PC-9 (cell line): Measurements from ENCODE around the gene CLIC5. TPM values are rescaled to one million over a fixed set of nuclear protein-coding genes. Genes with fewer than 3 reads are reported as not detected.

Experiments
- BruUV-seq: library from RNA; stranded (reverse); fragments of 400-500 nt; replicated peaks from 2 replicates; lab custom pipeline; 2021; lab: Mats Ljungman, UMichigan
- CTCF ChIA-PET: fragments of 300-600 bp; sonication (Branson Sonifier 250); formaldehyde crosslinking; loops from one replicate; lab custom pipeline; 2022; ENCODE audit warnings: antibody characterized with exemption; lab: Charles Lee
- POLR2A ChIA-PET: fragments of 300-600 bp; sonication (Branson Sonifier 250); formaldehyde crosslinking; loops from one replicate; lab custom pipeline; 2022; ENCODE audit warnings: antibody characterized with exemption; ENCODE audit not compliant: unreplicated experiment; lab: Charles Lee
- DNase-seq, 2 experiments: peaks; one replicate each; pipeline versions ENCODE4 v3.0.0 to v3.0.0-alpha.2; 2015 to 2022; ENCODE audit warnings: mixed read lengths in 1 of 2
- H2AFZ ChIP-seq: fragments of 200-600 bp; sonication (generic); 2 replicates; pipeline ENCODE4 v1.8.1; 2017; ENCODE audit warnings: antibody characterized with exemption
- H3F3A ChIP-seq: fragments of 200-600 bp; sonication (generic); 2 replicates; pipeline ENCODE4 v1.8.1; 2017; ENCODE audit warnings: antibody characterized with exemption, mild to moderate bottlenecking, low read depth; ENCODE audit not compliant: insufficient read depth
- H3K27ac ChIP-seq: fragments of 200-600 bp; sonication (generic); 2 replicates; pipeline ENCODE4 v1.6.1; 2016; ENCODE audit warnings: mixed run types
- H3K27me3 ChIP-seq: fragments of 200-600 bp; sonication (generic); 2 replicates; pipeline ENCODE4 v1.6.1; 2016; ENCODE audit warnings: low read depth, mixed run types; ENCODE audit not compliant: insufficient read depth
- H3K36me3 ChIP-seq: fragments of 200-600 bp; sonication (generic); 2 replicates; pipeline ENCODE4 v1.6.1; 2016; ENCODE audit warnings: low read depth, mixed run types
- H3K4me1 ChIP-seq: fragments of 200-600 bp; sonication (generic); replicated peaks from 2 replicates; pipeline ENCODE4 v1.6.1; 2016; ENCODE audit warnings: mixed run types; ENCODE audit not compliant: insufficient read depth
- H3K4me2 ChIP-seq: fragments of 200-600 bp; sonication (generic); 2 replicates; pipeline ENCODE4 v1.6.1; 2017; ENCODE audit warnings: mixed run types
- H3K4me3 ChIP-seq: fragments of 200-600 bp; sonication (generic); 2 replicates; pipeline ENCODE4 v1.6.1; 2016; ENCODE audit warnings: mixed run types
- H3K79me2 ChIP-seq: fragments of 200-600 bp; sonication (generic); 2 replicates; pipeline ENCODE4 v1.6.1; 2017; ENCODE audit warnings: low read depth, mixed run types
- H3K9me2 ChIP-seq: fragments of 200-600 bp; sonication (generic); 2 replicates; pipeline ENCODE4 v1.8.1; 2017; ENCODE audit warnings: mild to moderate bottlenecking; ENCODE audit not compliant: insufficient read depth
- H3K9me3 ChIP-seq: fragments of 200-600 bp; sonication (generic); 2 replicates; pipeline ENCODE4 v1.8.1; 2016; ENCODE audit warnings: low read depth; ENCODE audit not compliant: insufficient read depth
- H4K20me1 ChIP-seq: fragments of 200-600 bp; sonication (generic); 2 replicates; pipeline ENCODE4 v1.8.1; 2017; ENCODE audit not compliant: insufficient read depth
- EZH2 ChIP-seq: fragments of 200-600 bp; sonication (generic); IDR thresholded peaks from 2 replicates; pipeline ENCODE4 v1.8.0; 2017; ENCODE audit warnings: antibody characterized with exemption, low read depth
- intact Hi-C: fragments of 100-400 bp; cut with micrococcal nuclease; formaldehyde crosslinking; loops from one replicate; pipeline ENCODE4 v1.10.0; 2022; ENCODE audit not compliant: unreplicated experiment
- total RNA-seq: library from RNA; stranded (reverse); gene quantifications from 2 replicates; pipeline ENCODE4 v1.2.3, GENCODE V29; 2021
- TF ChIP-seq, protein P1 (sequence below): fragments of 200-600 bp; sonication (generic); conservative IDR thresholded peaks from 2 replicates; pipeline ENCODE4 v1.6.1; 2017; ENCODE audit warnings: mixed run types, antibody characterized with exemption, mild to moderate bottlenecking, moderate library complexity

CLIC5 gene
- total RNA-seq, 1 experiment from 2014 or later: 2.0 TPM

DNA sequence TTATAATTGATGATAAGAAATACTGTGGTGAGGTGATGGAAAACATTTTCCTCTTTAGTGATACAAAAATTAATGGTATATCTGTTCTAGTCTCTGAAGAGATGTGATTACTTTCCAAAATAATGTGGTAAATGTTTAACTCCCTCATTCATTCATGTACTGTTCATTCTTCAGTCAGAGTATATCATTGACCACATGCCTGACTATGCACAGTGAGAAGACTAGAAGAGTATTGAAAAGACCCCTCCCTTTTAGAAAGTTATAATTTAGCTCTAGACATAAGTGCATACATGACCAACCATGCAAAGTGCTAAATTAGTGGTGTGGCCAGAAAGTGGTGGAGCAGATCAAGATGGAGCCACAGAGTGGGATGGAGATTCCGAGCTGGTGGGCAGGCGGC, 133.0 kb downstream of the CLIC5 start:
- H3K27me3 ChIP-seq: no peaks in the 10 kb centered on the region
- no peaks in the 10 kb centered on the region for H3K9me2 ChIP-seq
- no peak for DNase-seq
- H3K36me3 ChIP-seq: no peaks in the 10 kb centered on the region
- ChIA-PET POLR2A (no interaction called here), CTCF (no interaction called here)
- intact Hi-C loops: no loop called here
- H3K79me2 ChIP-seq: no peaks in the 10 kb centered on the region
- no peak for TF ChIP-seq EZH2
- TF ChIP-seq, protein P1, sequence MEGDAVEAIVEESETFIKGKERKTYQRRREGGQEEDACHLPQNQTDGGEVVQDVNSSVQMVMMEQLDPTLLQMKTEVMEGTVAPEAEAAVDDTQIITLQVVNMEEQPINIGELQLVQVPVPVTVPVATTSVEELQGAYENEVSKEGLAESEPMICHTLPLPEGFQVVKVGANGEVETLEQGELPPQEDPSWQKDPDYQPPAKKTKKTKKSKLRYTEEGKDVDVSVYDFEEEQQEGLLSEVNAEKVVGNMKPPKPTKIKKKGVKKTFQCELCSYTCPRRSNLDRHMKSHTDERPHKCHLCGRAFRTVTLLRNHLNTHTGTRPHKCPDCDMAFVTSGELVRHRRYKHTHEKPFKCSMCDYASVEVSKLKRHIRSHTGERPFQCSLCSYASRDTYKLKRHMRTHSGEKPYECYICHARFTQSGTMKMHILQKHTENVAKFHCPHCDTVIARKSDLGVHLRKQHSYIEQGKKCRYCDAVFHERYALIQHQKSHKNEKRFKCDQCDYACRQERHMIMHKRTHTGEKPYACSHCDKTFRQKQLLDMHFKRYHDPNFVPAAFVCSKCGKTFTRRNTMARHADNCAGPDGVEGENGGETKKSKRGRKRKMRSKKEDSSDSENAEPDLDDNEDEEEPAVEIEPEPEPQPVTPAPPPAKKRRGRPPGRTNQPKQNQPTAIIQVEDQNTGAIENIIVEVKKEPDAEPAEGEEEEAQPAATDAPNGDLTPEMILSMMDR: no peak
- no peaks in the 10 kb centered on the region for H3F3A ChIP-seq
- BruUV-seq: no TSS peak
- no peak overlapping the region for H3K27ac ChIP-seq
- peaks cover 16% of the 10 kb centered on the region for H3K4me1 ChIP-seq
- H4K20me1 ChIP-seq: no peaks in the 10 kb centered on the region
- H2AFZ ChIP-seq: no peak overlapping the region
- H3K4me2 ChIP-seq: no peak overlapping the region
- H3K4me3 ChIP-seq: no peak overlapping the region
- no peaks in the 10 kb centered on the region for H3K9me3 ChIP-seq

DNA sequence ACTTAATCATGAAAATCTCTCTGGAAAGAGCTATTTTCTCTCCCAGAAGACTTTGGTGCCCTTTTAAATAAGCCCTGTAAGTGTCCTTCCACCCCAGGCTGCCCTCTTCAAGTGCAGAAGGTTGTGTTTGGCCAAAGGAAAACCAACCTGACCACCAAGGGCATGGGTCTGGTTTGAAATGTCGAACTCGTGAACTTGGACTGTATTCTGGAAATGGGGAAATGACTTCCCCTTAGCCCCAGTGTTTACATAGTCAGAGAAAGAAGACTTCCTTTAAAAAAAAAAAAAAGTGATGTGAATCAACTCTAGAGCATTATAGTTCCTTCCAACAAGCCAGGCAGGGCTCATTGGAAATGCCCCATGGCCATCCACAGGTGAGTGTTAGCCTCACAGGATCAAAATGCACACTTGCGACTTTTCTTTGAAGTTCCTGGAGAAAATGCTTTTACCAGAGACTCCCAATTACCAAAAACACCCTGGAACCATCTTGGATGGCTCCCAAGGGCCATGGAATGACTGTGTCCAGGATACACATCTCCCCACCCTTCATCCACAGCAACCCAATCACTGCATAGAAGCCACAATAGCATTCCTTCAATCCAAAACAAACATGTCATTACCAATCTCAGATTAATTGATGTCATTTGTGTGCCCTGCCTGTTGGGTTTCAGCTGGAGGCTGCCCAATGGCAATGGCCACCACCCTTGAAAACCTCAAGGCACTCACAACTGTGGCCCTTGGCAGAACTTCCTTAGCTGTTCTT, 133.8 kb downstream of the CLIC5 start:
- CTCF ChIA-PET: no interaction called here
- BruUV-seq: no TSS peak
- Histone ChIP-seq H2AFZ (no peak overlapping the region), H3F3A (no peaks in the 10 kb centered on the region), H3K4me3 (no peak overlapping the region), H3K9me2 (no peaks in the 10 kb centered on the region), H3K9me3 (no peaks in the 10 kb centered on the region), H4K20me1 (no peaks in the 10 kb centered on the region), H3K27ac (no peak overlapping the region), H3K27me3 (no peaks in the 10 kb centered on the region), H3K36me3 (no peaks in the 10 kb centered on the region), H3K79me2 (no peaks in the 10 kb centered on the region), H3K4me1 (peaks cover 16% of the 10 kb centered on the region), H3K4me2 (no peak overlapping the region)
- intact Hi-C loops: no loop called here
- POLR2A ChIA-PET: no interaction called here
- TF ChIP-seq, protein P1: no peak
- TF ChIP-seq EZH2: no peak
- DNase-seq: peak in 1 of 2 experiments; percentile 12

DNA sequence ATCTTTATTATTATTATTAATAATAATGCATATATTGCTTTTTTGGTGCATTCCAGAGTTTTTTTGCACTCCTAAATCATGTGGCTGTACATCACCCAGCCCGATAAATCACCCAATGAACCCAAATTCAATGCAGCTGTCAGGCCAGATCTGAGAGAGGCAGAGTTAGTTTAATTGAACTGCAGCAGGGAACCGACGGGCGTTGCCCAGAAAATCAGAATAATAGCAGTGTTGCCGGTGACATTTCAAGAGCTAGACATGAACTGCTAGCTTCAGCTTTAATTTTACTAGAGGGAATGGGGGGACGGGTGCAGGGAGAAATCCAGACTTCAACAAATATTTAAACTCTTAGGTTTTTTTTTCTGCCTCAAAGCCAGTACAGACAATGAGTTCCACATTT, 135.0 kb downstream of the CLIC5 start:
- Histone ChIP-seq H3K27me3 (no peaks in the 10 kb centered on the region), H3K9me2 (no peaks in the 10 kb centered on the region), H3F3A (no peaks in the 10 kb centered on the region), H3K4me3 (no peak overlapping the region), H3K4me1 (peaks cover 16% of the 10 kb centered on the region), H3K79me2 (no peaks in the 10 kb centered on the region), H2AFZ (no peak overlapping the region), H3K27ac (no peak overlapping the region), H3K4me2 (no peak overlapping the region), H3K9me3 (no peaks in the 10 kb centered on the region), H4K20me1 (no peaks in the 10 kb centered on the region), H3K36me3 (no peaks in the 10 kb centered on the region)
- ChIA-PET POLR2A (interaction anchor here (0.5 kb wide), 1 partner anchor 567 kb away, joined by 12 read pairs; no protein-coding TSS in a partner anchor), CTCF (no interaction called here)
- no peak for DNase-seq
- BruUV-seq: no TSS peak
- intact Hi-C loops: no loop called here
- no peak for TF ChIP-seq EZH2
